Left ventricle myocardium inferior (tissue), 1 donor: ENCODE measurements around the gene LANCL1. TPM values are rescaled to one million over a fixed set of nuclear protein-coding genes. Genes with fewer than 3 reads are reported as not detected.
"Not testable (repeated sequence)": the region's sequence is repeated elsewhere in the genome, so short reads cannot be mapped to it uniquely, and the experiment has no call there.

ENCODE experiments used
- DNase-seq: peaks from one replicate; pipeline ENCODE4 v3.0.0-alpha.2; 2020
- H3K27ac ChIP-seq: fragments of 200-600 bp; replicated peaks from 2 replicates; pipeline ENCODE4 v1.8.0; 2021
- H3K27me3 ChIP-seq: fragments of 200-600 bp; 2 replicates; pipeline ENCODE4 v1.8.0; 2021; ENCODE audit warnings: low read depth
- H3K36me3 ChIP-seq: fragments of 200-600 bp; 2 replicates; pipeline ENCODE4 v1.8.0; 2021
- H3K4me1 ChIP-seq: fragments of 200-600 bp; 2 replicates; pipeline ENCODE4 v1.8.0; 2021
- H3K4me3 ChIP-seq: fragments of 200-600 bp; 2 replicates; pipeline ENCODE4 v1.8.0; 2021; ENCODE audit warnings: mild to moderate bottlenecking, moderate library complexity
- H3K9me3 ChIP-seq: fragments of 200-600 bp; replicated peaks from 2 replicates; pipeline ENCODE4 v1.8.0; 2021
- CTCF ChIP-seq: fragments of 200-600 bp; IDR thresholded peaks from 2 replicates; pipeline ENCODE4 v1.8.0; 2021; ENCODE audit warnings: antibody characterized with exemption, mild to moderate bottlenecking, borderline replicate concordance
- intact Hi-C: fragments of 100-400 bp; cut with micrococcal nuclease; formaldehyde crosslinking; loops from one replicate; pipeline ENCODE4 v1.11.0; 2022
- total RNA-seq: library from RNA; stranded (reverse); fragmentation: NEBNext Ultra II Directional; extraction: Animal tissue kit (Norgen Biotek cat#: 25700); gene quantifications from one replicate; pipeline ENCODE4 v1.2.1, GENCODE V29; 2021
- donor health status: DM: no; HTN: yes; CAD: no; lungs with severe emphysema.

The LANCL1 gene
- total RNA-seq, 1 donor from 2014 or later = 65.4 TPM

GRCh38 chr2:210440206-210440605 lies 36.4 kb downstream of the LANCL1 start:
- Histone ChIP-seq H3K27ac (no peak overlapping the region), H3K36me3 (peaks cover 54% of the 10 kb centered on the region), H3K27me3 (no peaks in the 10 kb centered on the region), H3K4me1 (no peaks in the 10 kb centered on the region), H3K9me3 (no peaks in the 10 kb centered on the region), H3K4me3 (no peak overlapping the region)
- no peak for DNase-seq
- intact Hi-C loops = no loop called here
- TF ChIP-seq CTCF = no peak

- TF ChIP-seq CTCF = no peak
- Histone ChIP-seq H3K4me1 (peaks cover 16% of the 10 kb centered on the region), H3K27ac (no peak overlapping the region), H3K9me3 (no peaks in the 10 kb centered on the region), H3K27me3 (no peaks in the 10 kb centered on the region), H3K4me3 (no peak overlapping the region), H3K36me3 (peaks cover 88% of the 10 kb centered on the region)
- intact Hi-C loops = no loop called here
- DNase-seq = no peak
These were observed 41.1 kb downstream of the LANCL1 start for GRCh38 chr2:210435439-210435838.

GRCh38 chr2:210432633-210433032 lies 43.9 kb downstream of the LANCL1 start:
- H3K27ac ChIP-seq = no peak overlapping the region
- no peaks in the 10 kb centered on the region for H3K27me3 ChIP-seq
- peaks cover 17% of the 10 kb centered on the region for H3K4me1 ChIP-seq
- H3K4me3 ChIP-seq = no peak overlapping the region
- no peak for TF ChIP-seq CTCF
- H3K36me3 ChIP-seq = peaks cover 73% of the 10 kb centered on the region
- peaks cover 9% of the 10 kb centered on the region for H3K9me3 ChIP-seq
- intact Hi-C loops = no loop called here
- DNase-seq = no peak

- H3K27me3 ChIP-seq = no peaks in the 10 kb centered on the region
- no peak overlapping the region for H3K4me3 ChIP-seq
- TF ChIP-seq CTCF = no peak
- peaks cover 39% of the 10 kb centered on the region for H3K9me3 ChIP-seq
- peaks cover 57% of the 10 kb centered on the region for H3K36me3 ChIP-seq
- peaks cover 17% of the 10 kb centered on the region for H3K4me1 ChIP-seq
- DNase-seq = no peak
- intact Hi-C loops = no loop called here
- H3K27ac ChIP-seq = no peak overlapping the region
These were observed 47.0 kb downstream of the LANCL1 start for GRCh38 chr2:210429403-210430137.

- Histone ChIP-seq H3K4me1 (peaks cover 17% of the 10 kb centered on the region), H3K27ac (no peak overlapping the region), H3K27me3 (no peaks in the 10 kb centered on the region), H3K4me3 (no peak overlapping the region), H3K36me3 (peaks cover 47% of the 10 kb centered on the region), H3K9me3 (peaks cover 49% of the 10 kb centered on the region)
- no peak for DNase-seq
- TF ChIP-seq CTCF = no peak
- intact Hi-C loops = no loop called here
These were observed 48.0 kb downstream of the LANCL1 start for GRCh38 chr2:210428393-210429179.

- H3K9me3 ChIP-seq = peaks cover 52% of the 10 kb centered on the region
- DNase-seq, H3K4me1 ChIP-seq, intact Hi-C loops, H3K4me3 ChIP-seq, H3K27ac ChIP-seq, H3K27me3 ChIP-seq: not testable (repeated sequence)
- H3K36me3 ChIP-seq = peaks cover 36% of the 10 kb centered on the region
These were observed 49.2 kb downstream of the LANCL1 start for GRCh38 chr2:210427309-210427708.
